GM23338 (cell line): Measurements from ENCODE around the gene CDK18. TPM values are rescaled to one million over a fixed set of nuclear protein-coding genes. Genes with fewer than 3 reads are reported as not detected.

Source experiments
- ATAC-seq: fragments of 200-7000 bp; cut with Tn5 transposase; 3 replicates; pipeline ENCODE4 v1.9.1; 2020
- DNase-seq: peaks from one replicate; pipeline ENCODE4 v3.0.0-alpha.2; 2015; ENCODE audit warnings: low spot score
- H2AFZ ChIP-seq: fragments of 200-600 bp; sonication (generic); 2 replicates; pipeline ENCODE4 v1.8.0; 2016; ENCODE audit warnings: antibody characterized with exemption, mild to moderate bottlenecking, moderate library complexity
- H3F3A ChIP-seq: fragments of 200-600 bp; sonication (generic); replicated peaks from 2 replicates; pipeline ENCODE4 v1.8.0; 2017; ENCODE audit warnings: antibody characterized with exemption, mixed run types, low read depth
- H3K27ac ChIP-seq: fragments of 200-600 bp; sonication (generic); 2 replicates; pipeline ENCODE4 v1.6.1; 2016; ENCODE audit warnings: low read depth
- H3K27me3 ChIP-seq: fragments of 200-600 bp; sonication (generic); 2 replicates; pipeline ENCODE4 v1.8.0; 2016; ENCODE audit warnings: mild to moderate bottlenecking, mixed run types, moderate library complexity; ENCODE audit not compliant: insufficient read depth
- H3K36me3 ChIP-seq: fragments of 200-600 bp; sonication (generic); 2 replicates; pipeline ENCODE4 v1.8.0; 2016; ENCODE audit warnings: mild to moderate bottlenecking; ENCODE audit not compliant: insufficient read depth
- H3K4me1 ChIP-seq: fragments of 200-600 bp; sonication (generic); 2 replicates; pipeline ENCODE4 v1.8.0; 2016; ENCODE audit warnings: mild to moderate bottlenecking, moderate library complexity; ENCODE audit not compliant: insufficient read depth
- H3K4me2 ChIP-seq: fragments of 200-600 bp; sonication (generic); 2 replicates; pipeline ENCODE4 v1.7.1; 2017; ENCODE audit warnings: mixed run types
- H3K4me3 ChIP-seq: fragments of 200-600 bp; sonication (generic); 2 replicates; pipeline ENCODE4 v1.6.1; 2016; ENCODE audit warnings: mixed run types
- H3K79me2 ChIP-seq: fragments of 200-600 bp; sonication (generic); replicated peaks from 2 replicates; pipeline ENCODE4 v1.8.0; 2017; ENCODE audit warnings: mild to moderate bottlenecking; ENCODE audit not compliant: insufficient read depth
- H3K9me2 ChIP-seq: fragments of 200-600 bp; sonication (generic); 2 replicates; pipeline ENCODE4 v1.8.0; 2017; ENCODE audit not compliant: insufficient read depth
- H4K20me1 ChIP-seq: fragments of 200-600 bp; sonication (generic); replicated peaks from 2 replicates; pipeline ENCODE4 v1.8.0; 2017; ENCODE audit warnings: mild to moderate bottlenecking; ENCODE audit not compliant: insufficient read depth
- H3K27ac Mint-ChIP-seq: 2 replicates; pipeline ENCODE4 v1.8.0; 2020; ENCODE audit warnings: inconsistent platforms, mild to moderate bottlenecking, moderate library complexity, mixed read lengths
- H3K27me3 Mint-ChIP-seq: 3 replicates; pipeline ENCODE4 v1.8.0; 2022; ENCODE audit warnings: low read depth, mild to moderate bottlenecking, moderate library complexity, mixed read lengths, inconsistent platforms; ENCODE audit not compliant: insufficient read depth, poor library complexity
- H3K36me3 Mint-ChIP-seq: 3 replicates; pipeline ENCODE4 v1.8.0; 2021; ENCODE audit warnings: low read depth, mild to moderate bottlenecking, inconsistent platforms, moderate library complexity, mixed read lengths
- H3K4me1 Mint-ChIP-seq: 3 replicates; pipeline ENCODE4 v1.8.0; 2020; ENCODE audit warnings: mild to moderate bottlenecking, inconsistent platforms, mixed read lengths
- H3K4me3 Mint-ChIP-seq: 3 replicates; pipeline ENCODE4 v1.8.0; 2021; ENCODE audit warnings: moderate library complexity, mild to moderate bottlenecking, inconsistent platforms, mixed read lengths
- H3K9me3 Mint-ChIP-seq: 3 replicates; pipeline ENCODE4 v1.8.0; 2020; ENCODE audit warnings: moderate library complexity, mild to moderate bottlenecking, inconsistent platforms, mixed read lengths
- CTCF ChIP-seq, 2 experiments: fragments of 200-600 bp in 1 of 2; sonication (generic) in 1 of 2; conservative IDR thresholded peaks; 2 replicates each; pipeline versions ENCODE4 v1.5.1 to v1.6.1; 2016 to 2017; ENCODE audit warnings: antibody characterized with exemption in 2 of 2, low read depth in 2 of 2, mild to moderate bottlenecking in 2 of 2, moderate library complexity in 1 of 2
- EZH2 ChIP-seq: fragments of 200-600 bp; sonication (generic); IDR thresholded peaks from one replicate; pipeline ENCODE4 v1.8.0; 2017; ENCODE audit warnings: antibody characterized with exemption, mild to moderate bottlenecking, low read depth; ENCODE audit not compliant: unreplicated experiment
- JUNB ChIP-seq: IDR thresholded peaks from one replicate; pipeline ENCODE4 v1.6.1; 2016; ENCODE audit warnings: antibody characterized with exemption; ENCODE audit not compliant: unreplicated experiment
- NANOG ChIP-seq: IDR thresholded peaks from 2 replicates; pipeline ENCODE4 v1.6.1; 2016; ENCODE audit warnings: antibody characterized with exemption, borderline replicate concordance
- POLR2AphosphoS5 ChIP-seq: IDR thresholded peaks from 2 replicates; pipeline ENCODE4 v1.6.1; 2016; ENCODE audit warnings: antibody characterized with exemption, low read depth
- REST ChIP-seq: IDR thresholded peaks from one replicate; pipeline ENCODE4 v1.6.1; 2018; ENCODE audit warnings: antibody characterized with exemption; ENCODE audit not compliant: unreplicated experiment
- ZNF114 ChIP-seq: fragments of 250-450 bp; sonication (Bioruptor Pico); IDR thresholded peaks from 2 replicates; pipeline ENCODE4 v1.5.0; 2020; ENCODE audit warnings: mild to moderate bottlenecking, moderate library complexity
- ZNF331 ChIP-seq: fragments of 250-450 bp; sonication (Bioruptor Pico); IDR thresholded peaks from 2 replicates; pipeline ENCODE4 v1.5.0; 2020; ENCODE audit warnings: low read depth, mild to moderate bottlenecking, moderate library complexity
- ZNF462 ChIP-seq: fragments of 250-450 bp; sonication (Bioruptor Pico); IDR thresholded peaks from 2 replicates; pipeline ENCODE4 v1.5.0; 2020; ENCODE audit warnings: mild to moderate bottlenecking, moderate library complexity
- polyA plus RNA-seq: library from polyadenylated mRNA; unstranded; fragments of >200 nt; fragmentation: Nextera tagmentation; extraction: Ambion mirVana; gene quantifications from 2 replicates; pipeline ENCODE4 v1.2.1, GENCODE V29; 2016
- total RNA-seq: library from RNA; depleted of rRNA; stranded (reverse); fragments of >200 nt; shearing (Covaris generic); gene quantifications from 2 replicates; pipeline ENCODE4 v1.2.3, GENCODE V29; 2014

Gene CDK18
- total and polyA plus RNA-seq, 2 experiments from 2014 or later = 21.1 to 46.5 TPM

GRCh38 chr1:205570173-205570501 is 65.7 kb downstream of the CDK18 start (continued):
- TF ChIP-seq REST = no peak
- no peak for TF ChIP-seq ZNF331 (CRISPR knock-in tag)
- no peak for TF ChIP-seq POLR2AphosphoS5
- no peak for TF ChIP-seq CTCF (conservative IDR thresholded peaks at IDR 0.05; ENCODE audit: low read depth in 2 of 2)

- Mint-ChIP-seq H3K4me3 (no peak overlapping the region; the same call in 2 of the 3 replicates), H3K36me3 (no peaks in the 10 kb centered on the region), H3K4me1 (peaks cover 17% of the 10 kb centered on the region), H3K27ac (no peak overlapping the region), H3K9me3 (no peaks in the 10 kb centered on the region), H3K27me3 (peaks cover 42% of the 10 kb centered on the region)
- no peaks in the 10 kb centered on the region for H3K79me2 ChIP-seq
- H3K4me1 ChIP-seq = peaks cover 11% of the 10 kb centered on the region
- 0 out of 2 replicates have a peak, but pooled peaks cover 5% of the 10 kb centered on the region for H3F3A ChIP-seq
- no peak for ATAC-seq
- H3K4me2 ChIP-seq = no peak overlapping the region
- peaks cover 65% of the 10 kb centered on the region for H3K27me3 ChIP-seq
- H4K20me1 ChIP-seq = no peaks in the 10 kb centered on the region
- H3K4me3 ChIP-seq = no peak overlapping the region
- no peak overlapping the region for H3K27ac ChIP-seq
- H2AFZ ChIP-seq = no peak overlapping the region
- no peaks in the 10 kb centered on the region for H3K36me3 ChIP-seq
- DNase-seq = no peak
- H3K9me2 ChIP-seq = no peaks in the 10 kb centered on the region
- TF ChIP-seq JUNB (no peak), CTCF (conservative IDR thresholded peaks at IDR 0.05; ENCODE audit: low read depth in 2 of 2) (no peak), ZNF114 (CRISPR knock-in tag) (no peak), NANOG (no peak), ZNF331 (CRISPR knock-in tag) (no peak), EZH2 (no peak), ZNF462 (no peak)
These were observed 66.5 kb downstream of the CDK18 start for GRCh38 chr1:205570796-205571537.
